Breast epithelium (tissue), 3 donors: ENCODE results near the gene FRMPD2.

Experiments
- CTCF ChIP-seq, 3 donors: fragments of 450-650 bp; IDR thresholded peaks; one replicate each; pipeline ENCODE4 v1.5.1; 2016 to 2017; ENCODE audit warnings: antibody characterized with exemption in 3 of 3, mild to moderate bottlenecking in 3 of 3, moderate library complexity in 3 of 3
- POLR2AphosphoS5 ChIP-seq, 3 donors: sonication (generic); formaldehyde crosslinking; IDR thresholded peaks; one replicate each; pipeline ENCODE4 v1.6.1; 2017; ENCODE audit warnings: antibody characterized with exemption in 3 of 3

- TF ChIP-seq CTCF (IDR thresholded peaks at IDR 0.05) (no peak), POLR2AphosphoS5 (IDR thresholded peaks at IDR 0.05) (no peak)
Observed at GRCh38 chr10:48248462-48248861, 26.0 kb downstream of the FRMPD2 start.
